ENCODE results near the gene PLSCR1.

Gene PLSCR1

DNA sequence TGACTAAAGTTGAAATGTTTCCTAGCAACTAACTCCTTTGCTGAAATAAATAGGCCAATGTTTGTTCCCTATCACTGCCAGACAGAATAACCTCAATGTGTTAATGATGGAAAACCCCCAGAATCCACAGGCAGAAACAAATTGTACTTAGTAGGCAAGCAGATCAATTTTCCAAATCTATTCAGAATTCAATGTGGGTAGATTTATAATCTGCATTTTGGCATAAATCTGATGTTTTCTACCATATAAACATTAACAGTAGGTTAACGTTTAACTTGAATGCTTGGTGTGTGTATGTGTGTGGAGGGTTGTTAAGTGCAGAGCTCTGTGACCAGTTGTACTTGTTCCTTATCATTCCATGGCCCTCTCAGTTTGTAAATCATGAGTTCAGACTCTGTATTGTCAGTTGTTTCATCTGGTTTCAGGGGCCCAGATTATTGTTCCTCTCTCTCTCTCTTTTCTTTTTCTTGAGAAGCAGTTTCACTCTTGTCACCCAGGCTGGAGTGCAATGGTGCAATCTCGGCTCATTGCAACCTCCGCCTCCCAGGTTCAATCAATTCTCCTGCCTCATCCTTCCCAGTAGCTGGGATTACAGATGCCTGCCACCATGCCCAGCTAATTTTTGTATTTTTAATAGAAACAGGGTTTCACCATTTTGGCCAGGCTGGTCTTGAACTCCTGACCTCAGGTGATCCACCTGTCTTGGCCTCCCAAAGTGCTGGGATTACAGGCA is 32.8 kb downstream of the PLSCR1 start:
- no peak for TF ChIP-seq ZFP3 (CRISPR knock-in tag; IDR thresholded peaks at IDR 0.05)
- TF ChIP-seq ZNF70 (CRISPR knock-in tag; IDR thresholded peaks at IDR 0.05), result no peak
- no peak for TF ChIP-seq ESRRG (CRISPR knock-in tag; IDR thresholded peaks at IDR 0.05)
- no peak for TF ChIP-seq BACH2 (CRISPR knock-in tag; IDR thresholded peaks at IDR 0.05; ENCODE audit: borderline replicate concordance)
- no peak for TF ChIP-seq ZFP30 (CRISPR knock-in tag; IDR thresholded peaks at IDR 0.05)
- no peak for TF ChIP-seq SNAI2 (CRISPR knock-in tag; IDR thresholded peaks at IDR 0.05)
- TF ChIP-seq, protein P1, sequence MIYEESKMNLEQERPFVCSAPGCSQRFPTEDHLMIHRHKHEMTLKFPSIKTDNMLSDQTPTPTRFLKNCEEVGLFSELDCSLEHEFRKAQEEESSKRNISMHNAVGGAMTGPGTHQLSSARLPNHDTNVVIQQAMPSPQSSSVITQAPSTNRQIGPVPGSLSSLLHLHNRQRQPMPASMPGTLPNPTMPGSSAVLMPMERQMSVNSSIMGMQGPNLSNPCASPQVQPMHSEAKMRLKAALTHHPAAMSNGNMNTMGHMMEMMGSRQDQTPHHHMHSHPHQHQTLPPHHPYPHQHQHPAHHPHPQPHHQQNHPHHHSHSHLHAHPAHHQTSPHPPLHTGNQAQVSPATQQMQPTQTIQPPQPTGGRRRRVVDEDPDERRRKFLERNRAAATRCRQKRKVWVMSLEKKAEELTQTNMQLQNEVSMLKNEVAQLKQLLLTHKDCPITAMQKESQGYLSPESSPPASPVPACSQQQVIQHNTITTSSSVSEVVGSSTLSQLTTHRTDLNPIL (CRISPR knock-in tag; IDR thresholded peaks at IDR 0.05; ENCODE audit: low read depth), result no peak
- no peak for TF ChIP-seq ZC3H10 (CRISPR knock-in tag; IDR thresholded peaks at IDR 0.05)
- TF ChIP-seq, protein P2, sequence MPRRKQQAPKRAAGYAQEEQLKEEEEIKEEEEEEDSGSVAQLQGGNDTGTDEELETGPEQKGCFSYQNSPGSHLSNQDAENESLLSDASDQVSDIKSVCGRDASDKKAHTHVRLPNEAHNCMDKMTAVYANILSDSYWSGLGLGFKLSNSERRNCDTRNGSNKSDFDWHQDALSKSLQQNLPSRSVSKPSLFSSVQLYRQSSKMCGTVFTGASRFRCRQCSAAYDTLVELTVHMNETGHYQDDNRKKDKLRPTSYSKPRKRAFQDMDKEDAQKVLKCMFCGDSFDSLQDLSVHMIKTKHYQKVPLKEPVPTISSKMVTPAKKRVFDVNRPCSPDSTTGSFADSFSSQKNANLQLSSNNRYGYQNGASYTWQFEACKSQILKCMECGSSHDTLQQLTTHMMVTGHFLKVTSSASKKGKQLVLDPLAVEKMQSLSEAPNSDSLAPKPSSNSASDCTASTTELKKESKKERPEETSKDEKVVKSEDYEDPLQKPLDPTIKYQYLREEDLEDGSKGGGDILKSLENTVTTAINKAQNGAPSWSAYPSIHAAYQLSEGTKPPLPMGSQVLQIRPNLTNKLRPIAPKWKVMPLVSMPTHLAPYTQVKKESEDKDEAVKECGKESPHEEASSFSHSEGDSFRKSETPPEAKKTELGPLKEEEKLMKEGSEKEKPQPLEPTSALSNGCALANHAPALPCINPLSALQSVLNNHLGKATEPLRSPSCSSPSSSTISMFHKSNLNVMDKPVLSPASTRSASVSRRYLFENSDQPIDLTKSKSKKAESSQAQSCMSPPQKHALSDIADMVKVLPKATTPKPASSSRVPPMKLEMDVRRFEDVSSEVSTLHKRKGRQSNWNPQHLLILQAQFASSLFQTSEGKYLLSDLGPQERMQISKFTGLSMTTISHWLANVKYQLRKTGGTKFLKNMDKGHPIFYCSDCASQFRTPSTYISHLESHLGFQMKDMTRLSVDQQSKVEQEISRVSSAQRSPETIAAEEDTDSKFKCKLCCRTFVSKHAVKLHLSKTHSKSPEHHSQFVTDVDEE (CRISPR knock-in tag; IDR thresholded peaks at IDR 0.05), result no peak
- TF ChIP-seq, protein P3, sequence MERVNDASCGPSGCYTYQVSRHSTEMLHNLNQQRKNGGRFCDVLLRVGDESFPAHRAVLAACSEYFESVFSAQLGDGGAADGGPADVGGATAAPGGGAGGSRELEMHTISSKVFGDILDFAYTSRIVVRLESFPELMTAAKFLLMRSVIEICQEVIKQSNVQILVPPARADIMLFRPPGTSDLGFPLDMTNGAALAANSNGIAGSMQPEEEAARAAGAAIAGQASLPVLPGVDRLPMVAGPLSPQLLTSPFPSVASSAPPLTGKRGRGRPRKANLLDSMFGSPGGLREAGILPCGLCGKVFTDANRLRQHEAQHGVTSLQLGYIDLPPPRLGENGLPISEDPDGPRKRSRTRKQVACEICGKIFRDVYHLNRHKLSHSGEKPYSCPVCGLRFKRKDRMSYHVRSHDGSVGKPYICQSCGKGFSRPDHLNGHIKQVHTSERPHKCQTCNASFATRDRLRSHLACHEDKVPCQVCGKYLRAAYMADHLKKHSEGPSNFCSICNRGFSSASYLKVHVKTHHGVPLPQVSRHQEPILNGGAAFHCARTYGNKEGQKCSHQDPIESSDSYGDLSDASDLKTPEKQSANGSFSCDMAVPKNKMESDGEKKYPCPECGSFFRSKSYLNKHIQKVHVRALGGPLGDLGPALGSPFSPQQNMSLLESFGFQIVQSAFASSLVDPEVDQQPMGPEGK (CRISPR knock-in tag; IDR thresholded peaks at IDR 0.05; ENCODE audit: borderline replicate concordance), result no peak
- ATAC-seq, result no peak

DNA sequence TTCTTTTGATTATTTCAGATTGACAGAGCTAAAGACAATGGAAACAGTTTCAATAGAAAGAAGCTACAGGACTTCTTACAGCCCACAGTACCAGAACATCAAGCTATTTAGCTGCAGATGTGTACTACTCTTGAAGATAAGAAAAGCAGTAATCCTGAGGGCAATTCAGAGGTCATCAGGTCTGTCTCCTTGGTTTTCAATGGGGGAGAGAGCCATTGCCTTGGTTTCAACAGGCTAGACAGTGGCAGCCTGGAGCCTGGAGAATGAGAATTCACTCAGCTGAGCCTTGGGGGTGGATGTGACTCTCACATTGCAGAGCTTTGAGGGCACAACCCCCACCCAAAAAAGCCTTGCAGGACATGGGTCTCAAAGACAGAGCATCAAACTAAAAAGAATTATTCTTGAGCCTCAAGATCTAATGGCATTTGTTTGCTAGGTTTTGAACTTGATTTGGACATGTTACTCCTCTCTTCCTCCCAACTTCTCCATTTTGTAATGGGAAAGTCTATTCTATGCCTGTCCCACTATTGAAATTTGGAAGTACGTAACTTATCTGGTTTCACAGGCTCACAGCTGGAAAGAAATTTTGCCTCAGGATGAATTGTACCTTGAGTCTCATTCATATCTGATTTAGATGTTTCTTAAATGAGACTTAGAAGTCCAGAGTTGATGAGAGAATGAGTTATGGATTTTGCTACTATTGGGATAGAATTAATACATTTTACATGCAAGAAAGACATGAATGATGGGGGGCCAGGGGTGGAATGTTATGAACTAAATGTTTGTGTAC is 36.9 kb downstream of the PLSCR1 start:
- no peak for ATAC-seq
- TF ChIP-seq RARB (CRISPR knock-in tag; IDR thresholded peaks at IDR 0.05) (no peak), TCF4 (CRISPR knock-in tag; IDR thresholded peaks at IDR 0.05; ENCODE audit: borderline replicate concordance) (no peak), ZFP30 (CRISPR knock-in tag; IDR thresholded peaks at IDR 0.05) (no peak), OSR1 (CRISPR knock-in tag; IDR thresholded peaks at IDR 0.05) (no peak), ZFP3 (CRISPR knock-in tag; IDR thresholded peaks at IDR 0.05) (no peak), ISL1 (CRISPR knock-in tag; IDR thresholded peaks at IDR 0.05) (no peak), ZNF565 (CRISPR knock-in tag; conservative IDR thresholded peaks at IDR 0.05; ENCODE audit: low read depth) (no peak), ZC3H10 (CRISPR knock-in tag; IDR thresholded peaks at IDR 0.05) (no peak), SNAI2 (CRISPR knock-in tag; IDR thresholded peaks at IDR 0.05) (no peak), BACH2 (CRISPR knock-in tag; IDR thresholded peaks at IDR 0.05; ENCODE audit: borderline replicate concordance) (no peak), PPARA (CRISPR knock-in tag; IDR thresholded peaks at IDR 0.05; ENCODE audit: borderline replicate concordance) (no peak), TOX (CRISPR knock-in tag; IDR thresholded peaks at IDR 0.05; ENCODE audit: borderline replicate concordance) (no peak)
- TF ChIP-seq, protein P2 (CRISPR knock-in tag; IDR thresholded peaks at IDR 0.05), result no peak
- TF ChIP-seq, protein P4, sequence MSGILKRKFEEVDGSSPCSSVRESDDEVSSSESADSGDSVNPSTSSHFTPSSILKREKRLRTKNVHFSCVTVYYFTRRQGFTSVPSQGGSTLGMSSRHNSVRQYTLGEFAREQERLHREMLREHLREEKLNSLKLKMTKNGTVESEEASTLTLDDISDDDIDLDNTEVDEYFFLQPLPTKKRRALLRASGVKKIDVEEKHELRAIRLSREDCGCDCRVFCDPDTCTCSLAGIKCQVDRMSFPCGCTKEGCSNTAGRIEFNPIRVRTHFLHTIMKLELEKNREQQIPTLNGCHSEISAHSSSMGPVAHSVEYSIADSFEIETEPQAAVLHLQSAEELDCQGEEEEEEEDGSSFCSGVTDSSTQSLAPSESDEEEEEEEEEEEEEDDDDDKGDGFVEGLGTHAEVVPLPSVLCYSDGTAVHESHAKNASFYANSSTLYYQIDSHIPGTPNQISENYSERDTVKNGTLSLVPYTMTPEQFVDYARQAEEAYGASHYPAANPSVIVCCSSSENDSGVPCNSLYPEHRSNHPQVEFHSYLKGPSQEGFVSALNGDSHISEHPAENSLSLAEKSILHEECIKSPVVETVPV (CRISPR knock-in tag; IDR thresholded peaks at IDR 0.05), result no peak
- TF ChIP-seq, protein P3 (CRISPR knock-in tag; IDR thresholded peaks at IDR 0.05; ENCODE audit: borderline replicate concordance), result no peak
- TF ChIP-seq, protein P1 (CRISPR knock-in tag; IDR thresholded peaks at IDR 0.05; ENCODE audit: low read depth), result no peak
